Left forelimb (tissue), 1 donor: Measurements from ENCODE around the gene SPTA1.

Source experiments
- DNase-seq: peaks from one replicate; pipeline ENCODE4 v3.0.0-alpha.2; 2018; ENCODE audit warnings: low spot score

SPTA1 gene

GRCh38 chr1:158570480-158570879 is 116.0 kb downstream of the SPTA1 start, which contains the start of gene OR6P1:
Gene OR6P1 (minus strand): TSS chr1:158570580. CDS start chr1:158563604, 6,976 bp downstream.
- DNase-seq = no peak

- DNase-seq = no peak
These were observed 121.9 kb downstream of the SPTA1 start for GRCh38 chr1:158564608-158565007.

- no peak for DNase-seq
These were observed 122.7 kb downstream of the SPTA1 start for GRCh38 chr1:158563853-158564252.
